Trophoblast cell (in vitro differentiated cells and primary cell): Measurements from ENCODE around the gene UGT1A3.

Source experiments
- DNase-seq, 2 donors: peaks; one replicate each; pipeline ENCODE4 v3.0.0-alpha.2; 2016
- H2AFZ ChIP-seq: 2 replicates; pipeline ENCODE4 v1.6.1; 2013; ENCODE audit warnings: low read length, moderate library complexity, mild to moderate bottlenecking; ENCODE audit not compliant: insufficient read depth, poor library complexity
- H2AK5ac ChIP-seq: 2 replicates; pipeline ENCODE4 v1.6.1; 2013; ENCODE audit warnings: mild to moderate bottlenecking, low read length
- H2BK120ac ChIP-seq: 2 replicates; pipeline ENCODE4 v1.6.1; 2013; ENCODE audit warnings: low read length, mild to moderate bottlenecking, moderate library complexity; ENCODE audit not compliant: insufficient read depth, poor library complexity
- H2BK12ac ChIP-seq: 2 replicates; pipeline ENCODE4 v1.6.1; 2013; ENCODE audit warnings: mild to moderate bottlenecking, low read length, moderate library complexity
- H2BK5ac ChIP-seq: 2 replicates; pipeline ENCODE4 v1.6.1; 2013; ENCODE audit warnings: low read length, low read depth, moderate library complexity, mild to moderate bottlenecking; ENCODE audit not compliant: poor library complexity
- H3K14ac ChIP-seq: 2 replicates; pipeline ENCODE4 v1.6.1; 2013; ENCODE audit warnings: mild to moderate bottlenecking, low read length
- H3K18ac ChIP-seq: 2 replicates; pipeline ENCODE4 v1.6.1; 2013; ENCODE audit warnings: mild to moderate bottlenecking, low read length
- H3K23ac ChIP-seq: 2 replicates; pipeline ENCODE4 v1.6.1; 2013; ENCODE audit warnings: low read length
- H3K27ac ChIP-seq: 2 replicates; pipeline ENCODE4 v1.5.1; 2013; ENCODE audit warnings: low read depth, mild to moderate bottlenecking, inconsistent platforms, low read length, moderate library complexity
- H3K27me3 ChIP-seq: 2 replicates; pipeline ENCODE4 v1.6.1; 2013; ENCODE audit warnings: inconsistent platforms, mild to moderate bottlenecking, low read length, moderate library complexity; ENCODE audit not compliant: insufficient read depth
- H3K36me3 ChIP-seq, 2 experiments: 1 replicate in 1 of 2; 2 replicates in 1 of 2; pipeline ENCODE4 v1.6.1; 2013; ENCODE audit warnings: low read length in 2 of 2, mild to moderate bottlenecking in 2 of 2, moderate library complexity in 1 of 2; ENCODE audit not compliant: insufficient read depth in 2 of 2, control insufficient read depth in 1 of 2
- H3K4ac ChIP-seq: 2 replicates; pipeline ENCODE4 v1.6.1; 2013; ENCODE audit warnings: low read depth, mild to moderate bottlenecking, low read length, moderate library complexity
- H3K4me1 ChIP-seq, 2 experiments: 1 replicate in 1 of 2; 2 replicates in 1 of 2; pipeline ENCODE4 v1.6.1; 2013; ENCODE audit warnings: low read length in 2 of 2, mild to moderate bottlenecking in 2 of 2, moderate library complexity in 1 of 2; ENCODE audit not compliant: insufficient read depth in 2 of 2, control insufficient read depth in 1 of 2
- H3K4me2 ChIP-seq: 2 replicates; pipeline ENCODE4 v1.6.1; 2013; ENCODE audit warnings: inconsistent platforms, mild to moderate bottlenecking, low read length, moderate library complexity
- H3K4me3 ChIP-seq: 2 replicates; pipeline ENCODE4 v1.5.1; 2013; ENCODE audit warnings: mild to moderate bottlenecking, low read depth, low read length, inconsistent platforms
- H3K79me1 ChIP-seq: one replicate; pipeline ENCODE4 v1.6.1; 2013; ENCODE audit warnings: low read length
- H3K79me2 ChIP-seq: 2 replicates; pipeline ENCODE4 v1.6.1; 2013; ENCODE audit warnings: low read length, mild to moderate bottlenecking; ENCODE audit not compliant: control insufficient read depth, insufficient read depth, poor library complexity
- H3K9ac ChIP-seq: 2 replicates; pipeline ENCODE4 v1.6.1; 2013; ENCODE audit warnings: mild to moderate bottlenecking, low read length
- H3K9me3 ChIP-seq: 2 replicates; pipeline ENCODE4 v1.6.1; 2013; ENCODE audit warnings: low read depth, mild to moderate bottlenecking, control low read depth, inconsistent platforms, low read length; ENCODE audit not compliant: insufficient read depth
- H4K12ac ChIP-seq: 2 replicates; pipeline ENCODE4 v1.6.1; 2013; ENCODE audit warnings: low read depth, mild to moderate bottlenecking, low read length, moderate library complexity
- H4K8ac ChIP-seq: 2 replicates; pipeline ENCODE4 v1.6.1; 2013; ENCODE audit warnings: low read depth, mild to moderate bottlenecking, low read length, moderate library complexity
- H4K91ac ChIP-seq: one replicate; pipeline ENCODE4 v1.6.1; 2013; ENCODE audit warnings: low read depth, mild to moderate bottlenecking, low read length, moderate library complexity
- WGBS: extraction: QIAGEN DNeasy Blood & Tissue Kit; methylation state at CpG from one replicate; pipeline ENCODE4 v1.1.7; 2013; ENCODE audit warnings: missing lambda C conversion rate; ENCODE audit not compliant: insufficient read length, insufficient coverage; ENCODE audit errors: extremely low coverage; 5-methylcytosine and 5-hydroxymethylcytosine counted together

Gene UGT1A3

DNA sequence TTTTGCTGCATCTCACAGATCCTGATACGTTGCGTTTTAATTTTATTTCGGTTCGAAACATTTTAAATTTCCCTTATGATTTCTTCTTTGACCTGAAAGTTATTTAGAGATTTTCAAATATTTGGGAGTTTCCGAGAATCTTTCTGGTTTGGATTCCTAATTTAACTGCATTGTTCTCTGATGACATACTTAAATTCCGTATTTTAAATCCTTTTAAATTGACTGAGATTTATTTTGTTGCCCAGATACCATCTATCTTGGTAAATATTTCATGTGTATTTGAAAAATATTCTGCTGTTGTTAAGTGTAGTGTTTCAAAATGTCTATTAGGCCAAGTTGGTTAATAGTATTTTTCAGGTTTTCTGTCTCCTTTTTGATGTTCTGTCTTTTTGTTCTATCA lies 87.0 kb downstream of the UGT1A3 start:
- H4K12ac ChIP-seq: no peak overlapping the region
- H2BK5ac ChIP-seq: no peak overlapping the region
- peak in 1 of 2 donors; percentile 28 for DNase-seq
- H4K91ac ChIP-seq: no peak overlapping the region
- no peak overlapping the region for H2AFZ ChIP-seq
- no peaks in the 10 kb centered on the region for H3K27me3 ChIP-seq
- no peak overlapping the region for H3K4ac ChIP-seq
- H3K79me1 ChIP-seq: no peaks in the 10 kb centered on the region
- H3K9me3 ChIP-seq: peaks cover 11% of the 10 kb centered on the region
- H3K9ac ChIP-seq: no peak overlapping the region
- H3K18ac ChIP-seq: no peak overlapping the region
- H3K4me1 ChIP-seq: no peaks in the 10 kb centered on the region
- H3K23ac ChIP-seq: no peak overlapping the region
- no peaks in the 10 kb centered on the region for H3K79me2 ChIP-seq
- H2BK12ac ChIP-seq: no peak overlapping the region
- no peak overlapping the region for H3K4me2 ChIP-seq
- H3K36me3 ChIP-seq: no peaks in the 10 kb centered on the region
- no peak overlapping the region for H3K27ac ChIP-seq
- H3K14ac ChIP-seq: no peak overlapping the region
- H4K8ac ChIP-seq: no peak overlapping the region
- no peak overlapping the region for H2AK5ac ChIP-seq
- H2BK120ac ChIP-seq: no peak overlapping the region
- H3K4me3 ChIP-seq: no peak overlapping the region
- WGBS: no CpG with 5 or more reads among the region's 6 CpGs

DNA sequence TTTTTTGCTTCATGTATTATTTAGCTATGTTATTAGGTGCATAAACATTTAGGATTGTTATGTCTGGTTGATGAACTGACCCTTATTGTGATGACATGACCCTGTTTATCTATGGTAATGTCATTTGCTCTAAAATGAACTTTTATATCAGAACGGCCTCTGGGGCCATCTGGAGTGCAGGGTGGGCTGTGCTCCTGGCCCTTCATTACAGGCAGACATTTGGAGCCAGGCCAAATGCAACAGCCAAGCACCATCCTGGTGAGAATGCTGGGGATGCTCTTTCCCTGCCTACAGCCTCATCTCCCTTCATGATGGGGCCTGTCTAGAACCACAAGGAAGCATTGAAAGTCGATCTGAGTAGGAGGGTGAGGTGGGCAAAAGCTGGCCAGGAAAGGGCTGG lies 87.5 kb downstream of the UGT1A3 start:
- Histone ChIP-seq H3K4me3 (no peak overlapping the region), H3K23ac (no peak overlapping the region), H2AFZ (no peak overlapping the region), H3K9ac (no peak overlapping the region), H3K4me2 (no peak overlapping the region), H4K91ac (no peak overlapping the region), H2BK5ac (no peak overlapping the region), H2AK5ac (no peak overlapping the region), H3K79me2 (no peaks in the 10 kb centered on the region), H4K8ac (no peak overlapping the region), H3K4me1 (no peaks in the 10 kb centered on the region), H3K79me1 (no peaks in the 10 kb centered on the region), H3K4ac (no peak overlapping the region), H3K36me3 (no peaks in the 10 kb centered on the region), H2BK12ac (no peak overlapping the region), H2BK120ac (no peak overlapping the region), H4K12ac (no peak overlapping the region), H3K18ac (no peak overlapping the region), H3K9me3 (peaks cover 7% of the 10 kb centered on the region), H3K27ac (no peak overlapping the region), H3K14ac (no peak overlapping the region), H3K27me3 (no peaks in the 10 kb centered on the region)
- no peak for DNase-seq
- WGBS: no CpG with 5 or more reads among the region's 2 CpGs

DNA sequence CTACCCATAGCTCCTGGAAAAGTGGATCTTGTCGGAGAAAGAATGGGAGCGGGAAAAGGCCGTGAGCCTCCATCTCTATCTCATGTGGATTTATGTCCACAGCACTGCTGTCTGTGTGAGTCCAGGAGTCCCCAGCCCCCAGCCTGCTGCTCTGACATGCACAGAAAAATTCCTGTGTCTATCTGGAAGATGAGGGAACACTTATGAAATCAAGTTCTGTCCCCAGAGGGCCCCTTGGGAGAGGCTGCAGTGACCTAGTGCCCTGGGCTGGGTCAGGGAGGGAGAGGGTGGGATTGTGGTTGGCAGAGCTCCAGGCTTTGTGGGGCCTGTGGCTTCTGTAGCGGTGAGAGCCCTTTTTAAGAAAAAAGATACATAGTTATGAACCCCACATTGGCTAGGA lies 87.9 kb downstream of the UGT1A3 start:
- no CpG with 5 or more reads among the region's 4 CpGs for WGBS
- Histone ChIP-seq H3K4me1 (no peaks in the 10 kb centered on the region), H4K91ac (no peak overlapping the region), H2BK12ac (no peak overlapping the region), H3K4ac (no peak overlapping the region), H3K79me2 (no peaks in the 10 kb centered on the region), H4K8ac (no peak overlapping the region), H4K12ac (no peak overlapping the region), H2BK120ac (no peak overlapping the region), H2BK5ac (no peak overlapping the region), H3K18ac (no peak overlapping the region), H3K23ac (no peak overlapping the region), H3K4me3 (no peak overlapping the region), H3K14ac (no peak overlapping the region), H3K27ac (no peak overlapping the region), H2AFZ (no peak overlapping the region), H3K4me2 (no peak overlapping the region), H3K79me1 (no peaks in the 10 kb centered on the region), H3K27me3 (no peaks in the 10 kb centered on the region), H3K9me3 (peaks cover 6% of the 10 kb centered on the region), H3K9ac (no peak overlapping the region), H3K36me3 (no peaks in the 10 kb centered on the region), H2AK5ac (no peak overlapping the region)
- no peak for DNase-seq

DNA sequence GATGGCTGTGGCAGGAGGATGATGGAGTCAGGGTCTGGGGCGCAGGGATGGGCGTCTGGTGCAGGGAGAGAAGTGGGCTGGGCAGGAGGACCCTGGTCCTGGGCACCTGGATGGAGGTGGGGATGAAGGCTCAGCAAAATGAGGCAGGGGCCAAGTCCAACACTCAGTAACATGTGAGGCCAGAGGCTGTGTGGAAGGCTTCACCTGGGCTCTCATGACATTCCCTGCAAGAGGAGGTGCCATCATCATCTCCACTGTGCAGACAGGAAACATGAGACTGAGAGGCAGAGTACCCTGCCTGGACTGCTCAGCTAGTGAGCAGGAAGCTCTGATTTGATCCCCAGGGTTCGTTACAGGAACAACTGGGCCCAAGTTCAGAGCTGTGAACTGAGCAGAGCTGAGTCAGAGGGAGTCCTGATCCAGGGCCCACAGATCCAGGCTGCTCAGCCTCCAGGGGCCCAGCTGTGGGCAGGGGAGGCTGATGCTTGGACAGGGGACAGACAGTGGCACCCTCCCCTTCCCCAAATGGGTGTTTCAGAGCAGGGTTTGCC lies 88.6 kb downstream of the UGT1A3 start:
- Histone ChIP-seq H2AFZ (no peak overlapping the region), H3K9me3 (peaks cover 5% of the 10 kb centered on the region), H3K18ac (no peak overlapping the region), H2AK5ac (no peak overlapping the region), H3K14ac (no peak overlapping the region), H2BK5ac (no peak overlapping the region), H3K36me3 (no peaks in the 10 kb centered on the region), H4K91ac (no peak overlapping the region), H3K79me1 (no peaks in the 10 kb centered on the region), H2BK12ac (no peak overlapping the region), H3K4ac (no peak overlapping the region), H4K8ac (no peak overlapping the region), H3K4me1 (no peaks in the 10 kb centered on the region), H4K12ac (no peak overlapping the region), H3K4me3 (no peak overlapping the region), H3K79me2 (no peaks in the 10 kb centered on the region), H2BK120ac (no peak overlapping the region), H3K27me3 (no peaks in the 10 kb centered on the region), H3K27ac (no peak overlapping the region), H3K23ac (no peak overlapping the region), H3K9ac (no peak overlapping the region), H3K4me2 (no peak overlapping the region)
- no peak for DNase-seq
- no CpG with 5 or more reads among the region's 3 CpGs for WGBS
